Measurements from ENCODE around the gene MARK3.
"Not testable (repeated sequence)": the region's sequence is repeated elsewhere in the genome, so short reads cannot be mapped to it uniquely, and the experiment has no call there.

The MARK3 gene

GRCh38 chr14:103385152-103385928 lies at the start of gene MARK3:
Gene MARK3 (plus strand): TSS chr14:103385415. CDS start chr14:103386030, 615 bp downstream.
- DNase-seq (ENCODE audit: low read depth in 3 of 3): peak; percentile 89 to 93 (median 90)

- no peak for DNase-seq (ENCODE audit: low read depth in 3 of 3)
These were observed 49.0 kb upstream of the MARK3 start for GRCh38 chr14:103336191-103336590.

GRCh38 chr14:103337794-103338193 lies 47.4 kb upstream of the MARK3 start:
- no peak for DNase-seq (ENCODE audit: low read depth in 3 of 3)

GRCh38 chr14:103339561-103339960 lies 45.7 kb upstream of the MARK3 start:
- no peak for DNase-seq (ENCODE audit: low read depth in 3 of 3)

- no peak for DNase-seq (ENCODE audit: low read depth in 3 of 3)
These were observed 44.6 kb upstream of the MARK3 start for GRCh38 chr14:103340480-103341212.

- no peak for DNase-seq (ENCODE audit: low read depth in 3 of 3)
These were observed 43.7 kb upstream of the MARK3 start for GRCh38 chr14:103341250-103342129.

- no peak for DNase-seq (ENCODE audit: low read depth in 3 of 3)
These were observed 41.9 kb upstream of the MARK3 start for GRCh38 chr14:103343164-103343879.

- DNase-seq (ENCODE audit: low read depth in 3 of 3): no peak
These were observed 41.1 kb upstream of the MARK3 start for GRCh38 chr14:103343905-103344797.

GRCh38 chr14:103346286-103346685 lies 38.9 kb upstream of the MARK3 start:
- DNase-seq (ENCODE audit: low read depth in 3 of 3): no peak

GRCh38 chr14:103347091-103347815 lies 38.0 kb upstream of the MARK3 start:
- DNase-seq (ENCODE audit: low read depth in 3 of 3): no peak

GRCh38 chr14:103348154-103348553 lies 37.1 kb upstream of the MARK3 start:
- no peak for DNase-seq (ENCODE audit: low read depth in 3 of 3)

- DNase-seq (ENCODE audit: low read depth in 3 of 3): no peak
These were observed 35.2 kb upstream of the MARK3 start for GRCh38 chr14:103349982-103350381.

- DNase-seq (ENCODE audit: low read depth in 3 of 3): no peak
These were observed 31.9 kb upstream of the MARK3 start for GRCh38 chr14:103353362-103353761.

GRCh38 chr14:103354141-103354540 lies 31.1 kb upstream of the MARK3 start:
- no peak for DNase-seq (ENCODE audit: low read depth in 3 of 3)

GRCh38 chr14:103356024-103356682 lies 29.1 kb upstream of the MARK3 start:
- no peak for DNase-seq (ENCODE audit: low read depth in 3 of 3)

- not testable (repeated sequence) for DNase-seq (ENCODE audit: low read depth in 3 of 3)
These were observed 27.7 kb upstream of the MARK3 start for GRCh38 chr14:103357552-103357951.

GRCh38 chr14:103360548-103360947 lies 24.7 kb upstream of the MARK3 start:
- no peak for DNase-seq (ENCODE audit: low read depth in 3 of 3)

GRCh38 chr14:103361867-103362266 lies 23.3 kb upstream of the MARK3 start:
- no peak for DNase-seq (ENCODE audit: low read depth in 3 of 3)

- DNase-seq (ENCODE audit: low read depth in 3 of 3): no peak
These were observed 22.4 kb upstream of the MARK3 start for GRCh38 chr14:103362780-103363179.
